GM19025 (cell line): ENCODE results near the gene ATOH8.

Source experiments
- ATAC-seq: cut with Tn5 transposase; IDR thresholded peaks from one replicate; pipeline ENCODE4 v1.9.1; 2021; ENCODE audit warnings: mild to moderate bottlenecking, low read depth, moderate library complexity; ENCODE audit not compliant: unreplicated experiment

Gene ATOH8

GRCh38 chr2:85780316-85781012 lies 26.7 kb downstream of the ATOH8 start:
- no peak for ATAC-seq

DNA sequence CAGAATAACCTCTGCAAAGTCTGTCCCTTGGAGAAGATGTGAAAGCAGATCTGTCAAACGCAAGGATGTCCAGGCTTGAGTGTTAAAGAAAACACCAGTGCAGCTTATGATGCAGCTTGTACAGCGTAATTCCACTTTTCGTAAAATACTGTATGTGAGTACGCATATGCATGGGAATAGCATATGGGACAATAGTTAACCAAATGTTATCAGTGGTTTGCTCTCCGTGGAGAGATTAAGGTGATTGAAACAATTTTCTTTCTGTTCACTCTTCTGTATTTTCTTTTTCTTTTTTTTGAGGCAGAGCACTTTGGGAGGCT lies 27.2 kb downstream of the ATOH8 start:
- ATAC-seq, result no peak

DNA sequence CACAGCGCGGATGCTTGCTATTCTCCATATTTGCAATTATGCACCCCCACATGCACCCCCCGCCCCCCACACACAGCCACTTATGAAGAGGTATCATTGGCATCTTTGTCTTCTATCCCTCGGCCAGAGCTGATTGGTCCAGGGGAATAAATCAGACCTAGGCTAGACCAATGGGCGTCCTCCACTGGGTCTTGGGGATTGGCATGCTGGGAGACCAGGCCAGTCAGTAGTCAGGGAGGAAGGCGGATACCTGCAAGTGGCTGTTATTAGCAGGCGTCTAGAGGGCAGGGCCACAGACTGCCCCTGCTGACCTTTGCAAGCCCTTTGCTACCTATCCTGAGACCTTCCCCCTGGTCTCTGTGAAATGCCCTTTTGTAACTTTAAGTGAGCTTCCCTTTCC lies 30.0 kb downstream of the ATOH8 start:
- ATAC-seq, result no peak

DNA sequence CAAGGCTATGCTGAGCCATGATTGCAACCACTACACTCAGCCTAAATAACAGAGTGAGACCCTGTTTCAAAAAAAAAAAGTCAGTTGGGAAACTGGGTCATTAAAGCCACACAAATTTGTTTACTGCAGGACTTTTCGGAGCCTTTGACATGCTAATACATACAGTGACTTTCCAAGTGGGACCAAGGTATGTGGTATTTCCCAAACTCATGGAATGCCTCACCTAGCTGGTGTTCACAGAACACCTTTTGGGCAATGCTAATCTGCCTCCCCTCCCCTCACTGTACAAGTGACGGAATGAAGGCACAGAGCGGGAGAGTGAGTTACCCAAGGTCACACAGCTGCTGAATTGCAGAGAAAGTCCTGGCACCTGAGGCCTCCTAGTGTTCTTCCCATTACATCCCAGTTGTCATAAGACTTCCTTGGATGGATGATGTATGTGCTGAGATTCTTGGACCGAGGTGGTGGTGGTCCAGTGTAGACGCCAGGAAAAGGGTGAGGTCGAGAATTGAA lies 30.7 kb downstream of the ATOH8 start:
- no peak for ATAC-seq

- no peak for ATAC-seq
Observed at GRCh38 chr2:85785027-85785822, 31.4 kb downstream of the ATOH8 start.

DNA sequence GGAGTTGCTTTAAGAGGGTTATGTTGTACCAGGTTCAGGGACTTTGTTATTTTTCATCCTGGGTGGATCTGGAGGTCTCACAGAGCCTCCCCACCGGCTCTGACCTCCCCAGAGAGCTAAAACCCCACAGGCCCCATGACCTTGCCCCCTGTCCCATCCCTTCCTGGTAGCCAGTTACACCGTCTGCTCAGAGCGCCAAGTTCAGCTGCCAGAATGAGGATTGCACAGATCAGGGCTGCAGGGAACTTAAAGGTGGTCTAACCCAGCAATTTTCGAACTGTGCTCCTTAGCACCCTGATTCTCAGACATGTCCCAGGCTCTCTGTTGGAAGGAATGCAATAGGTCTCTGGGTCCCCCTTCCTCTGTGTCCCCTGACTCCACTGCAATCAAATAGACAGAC lies 32.1 kb downstream of the ATOH8 start:
- no peak for ATAC-seq

- ATAC-seq, result no peak
Observed at GRCh38 chr2:85786444-85786843, 32.7 kb downstream of the ATOH8 start.

GRCh38 chr2:85786865-85787264 lies 33.1 kb downstream of the ATOH8 start:
- ATAC-seq, result no peak

DNA sequence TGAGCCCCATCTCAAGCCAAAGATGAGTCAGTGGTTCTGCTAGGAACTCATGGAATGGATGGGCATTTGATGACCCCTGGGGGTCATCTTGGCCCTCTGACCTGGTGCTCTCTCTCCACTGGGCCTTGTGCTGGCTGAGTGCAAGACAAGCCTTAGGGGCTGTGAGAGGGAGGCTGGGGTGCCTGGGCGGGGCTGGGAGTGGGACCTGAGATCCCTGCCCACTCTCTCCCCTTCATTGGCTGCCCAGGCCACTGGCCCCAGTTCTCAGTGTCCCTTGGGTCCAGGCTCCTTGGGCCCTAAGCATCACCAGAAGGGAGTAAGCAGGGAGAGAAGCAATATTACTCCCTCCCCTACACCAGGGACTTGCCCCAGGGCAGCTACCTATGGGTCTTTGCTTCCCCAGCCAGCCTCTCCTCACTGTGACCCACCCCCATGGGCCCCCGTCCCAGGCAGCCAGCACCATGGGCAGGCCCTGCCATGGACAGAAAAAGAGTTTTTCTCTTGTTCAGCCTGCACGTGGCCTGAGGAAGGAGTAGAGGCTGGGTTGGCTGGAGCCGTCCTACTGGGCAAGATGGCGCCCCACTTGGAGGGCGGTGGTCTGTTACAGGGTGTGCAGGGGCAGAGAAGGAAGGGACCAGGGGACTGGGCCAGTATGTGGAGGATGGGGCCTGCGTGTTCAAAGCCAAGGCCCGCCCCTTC lies 33.6 kb downstream of the ATOH8 start:
- no peak for ATAC-seq

DNA sequence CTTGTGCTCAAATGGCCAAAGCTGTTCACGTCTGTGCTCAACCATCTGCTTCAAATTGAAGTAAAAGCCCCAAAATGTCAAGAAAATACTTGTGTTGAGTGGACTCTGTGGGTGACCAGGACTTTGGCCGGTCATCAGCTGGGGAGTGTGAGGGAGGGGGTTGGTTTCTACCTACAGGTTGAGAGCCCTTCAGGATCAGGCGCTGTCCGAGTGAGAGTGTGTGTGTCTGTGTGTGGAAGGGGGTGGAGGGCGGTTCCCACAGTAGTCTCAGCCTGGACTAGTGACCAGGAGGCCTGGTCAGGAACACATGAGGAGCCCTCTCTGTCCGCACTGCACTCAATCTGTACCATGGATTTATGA lies 34.2 kb downstream of the ATOH8 start:
- no peak for ATAC-seq

DNA sequence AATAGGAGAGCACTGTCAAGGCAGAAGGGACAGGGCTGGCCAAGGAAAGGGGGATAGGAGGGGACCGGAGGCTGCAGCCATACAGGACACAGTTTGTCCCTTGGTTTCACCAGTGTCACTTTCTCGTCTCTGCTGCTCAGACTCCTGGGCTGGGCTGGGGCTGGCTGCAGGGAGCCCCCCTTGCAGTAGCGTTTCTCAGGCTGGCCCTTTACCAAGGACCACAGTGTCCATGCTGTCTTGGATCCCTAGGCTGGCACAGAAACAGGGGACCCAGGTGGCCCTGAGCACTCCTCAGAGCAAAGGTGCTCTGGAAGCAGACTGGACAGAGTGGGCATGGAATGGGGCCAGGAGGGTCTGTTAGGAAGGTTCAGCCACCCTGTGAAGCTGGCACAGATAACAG lies 34.8 kb downstream of the ATOH8 start:
- ATAC-seq, result no peak

DNA sequence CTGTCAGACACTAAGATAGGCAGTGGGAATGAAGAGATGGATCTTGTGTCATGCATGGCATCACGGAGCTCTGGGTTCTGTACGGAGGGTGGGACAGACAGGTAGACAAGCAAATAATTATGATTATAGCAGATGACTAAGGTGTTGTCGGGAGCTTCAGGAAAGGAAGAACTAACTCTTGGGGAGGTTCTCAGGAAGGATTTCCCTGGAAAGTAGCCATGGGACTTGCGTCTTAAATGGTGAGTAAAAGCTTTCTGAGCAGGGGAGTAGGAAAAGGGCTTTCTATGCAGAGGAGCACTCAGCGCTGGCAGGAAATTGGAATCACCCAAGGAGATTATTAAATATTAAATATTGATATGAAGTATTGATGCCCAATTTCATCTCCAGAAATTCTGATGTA lies 35.5 kb downstream of the ATOH8 start:
- no peak for ATAC-seq

DNA sequence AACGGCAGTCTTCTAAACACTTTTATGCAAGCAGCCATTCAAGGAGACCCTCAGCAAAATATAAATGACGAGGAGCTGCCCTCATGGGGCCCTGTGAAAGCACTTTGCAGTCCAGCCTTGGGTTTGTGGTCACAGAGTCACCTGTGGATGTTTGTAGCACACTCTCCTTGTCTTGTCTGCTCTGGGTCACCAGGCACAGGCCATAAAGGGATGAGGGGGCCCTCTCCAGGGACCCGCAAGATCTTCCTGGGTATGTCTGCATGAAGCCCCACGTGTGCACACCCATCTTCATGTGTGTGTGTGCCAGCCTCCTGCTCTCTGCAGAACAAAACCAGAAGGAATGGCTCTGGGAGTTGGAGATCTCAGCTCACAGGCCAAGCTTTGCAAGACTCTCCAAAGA lies 36.2 kb downstream of the ATOH8 start:
- ATAC-seq, result no peak

DNA sequence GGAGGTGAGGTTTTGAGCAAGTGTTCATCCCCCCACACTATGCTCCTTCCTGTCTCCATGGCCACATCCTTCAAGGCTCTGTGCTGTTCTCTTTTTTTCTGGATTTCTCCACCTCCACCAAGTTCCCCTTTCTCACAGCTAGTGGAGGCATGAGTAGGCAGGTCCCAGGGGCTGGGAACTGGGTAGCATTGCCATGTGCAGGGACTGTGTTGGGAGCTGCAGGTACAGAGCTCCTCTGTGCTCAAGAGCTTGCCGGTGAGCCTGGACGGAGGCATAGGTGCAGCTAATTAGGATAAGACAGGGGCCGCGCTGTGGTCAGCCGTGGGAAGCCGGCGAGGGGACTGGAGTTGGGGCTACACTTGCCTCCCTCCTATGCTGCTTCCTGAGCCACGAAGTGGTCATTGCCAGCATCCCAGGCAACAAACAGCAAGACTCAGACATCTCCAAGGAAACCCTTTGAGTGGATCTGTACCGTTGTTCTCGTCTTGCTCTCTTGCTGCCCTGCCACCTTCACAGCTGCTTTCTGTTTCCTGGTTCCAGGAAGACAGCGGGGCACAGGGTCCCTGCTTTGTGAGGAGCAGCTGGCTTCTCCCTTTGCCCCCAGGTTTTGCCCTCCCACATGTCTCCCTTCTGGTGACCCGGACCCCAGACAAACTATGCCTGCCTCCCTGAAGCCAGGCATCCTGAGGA lies 36.9 kb downstream of the ATOH8 start:
- ATAC-seq, result no peak

DNA sequence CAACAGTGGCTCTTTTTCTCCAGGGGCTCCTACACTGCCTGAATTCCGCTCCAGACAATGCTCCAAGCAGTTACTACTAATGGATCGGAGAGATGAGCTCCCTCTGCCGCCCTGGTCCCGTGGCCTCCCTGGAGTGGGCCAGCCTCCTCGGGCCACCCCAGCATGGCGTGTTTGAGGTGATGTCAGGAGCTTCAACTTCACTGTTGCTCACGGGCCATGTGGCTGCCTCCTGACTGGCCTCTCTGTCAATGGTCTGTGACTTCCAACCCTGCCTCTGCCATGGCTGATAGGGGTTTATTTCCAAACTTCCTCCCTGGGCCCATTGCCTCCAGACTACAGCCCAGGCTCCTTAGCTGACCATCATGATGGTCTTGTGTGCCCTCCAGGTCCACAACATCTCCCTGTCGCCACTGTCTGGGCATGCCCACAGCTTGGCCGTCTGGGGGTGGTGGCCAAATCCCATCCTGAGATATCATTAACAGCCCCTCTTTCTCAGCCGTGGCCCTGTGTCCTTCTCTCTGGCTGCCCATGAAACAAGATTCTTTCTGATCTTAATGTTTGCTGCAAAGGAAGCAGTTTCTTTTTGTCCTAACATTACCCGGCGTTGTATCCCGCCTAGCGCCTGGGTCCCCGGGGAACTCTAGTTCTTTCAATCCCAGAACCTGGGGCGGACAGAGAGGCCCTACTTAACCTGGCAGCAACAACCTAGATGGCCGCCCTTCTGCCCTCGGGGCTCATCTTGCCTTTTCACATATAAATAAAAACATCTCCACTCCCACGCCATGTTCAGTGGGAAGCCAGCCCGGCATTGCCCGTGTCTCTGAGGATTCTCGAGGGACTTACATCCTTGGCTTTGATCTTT lies 38.1 kb downstream of the ATOH8 start:
- ATAC-seq, result no peak

GRCh38 chr2:85792783-85793441 lies 39.1 kb downstream of the ATOH8 start:
- no peak for ATAC-seq

DNA sequence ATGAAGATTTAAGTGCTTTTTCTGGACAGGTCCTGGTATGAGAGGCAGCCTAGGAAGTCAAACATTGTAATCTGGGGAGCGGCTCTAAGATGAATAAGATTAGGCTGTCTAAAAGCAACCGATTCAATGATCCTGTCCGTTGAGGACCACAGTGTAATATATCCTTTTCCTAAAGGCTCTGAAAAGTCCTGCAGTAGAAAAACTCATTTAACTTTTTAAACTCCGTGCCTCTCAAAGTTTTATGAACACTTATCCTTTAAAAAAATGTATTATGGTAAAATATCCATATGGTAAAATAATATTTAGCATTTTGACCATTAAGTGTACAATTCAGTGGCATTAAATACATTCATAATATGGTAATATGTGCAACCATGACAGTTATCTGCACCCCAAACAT lies 39.8 kb downstream of the ATOH8 start:
- ATAC-seq, result no peak

- ATAC-seq, result no peak
Observed at GRCh38 chr2:85794038-85794441, 40.2 kb downstream of the ATOH8 start.

GRCh38 chr2:85794491-85795121 lies 40.8 kb downstream of the ATOH8 start:
- ATAC-seq, result no peak
